SK-N-SH (cell line): ENCODE measurements around the gene TRMO. TPM values are rescaled to one million over a fixed set of nuclear protein-coding genes. Genes with fewer than 3 reads are reported as not detected.

Source experiments
- CTCF ChIA-PET: fragments of 300-600, 350-600 bp; formaldehyde crosslinking; extraction: SDS; loops from one replicate; lab custom pipeline; 2021; lab: Yijun Ruan, JAX
- POLR2A ChIA-PET: fragments of 350-600 bp; sonication (Branson Sonifier 250); formaldehyde crosslinking; extraction: SDS; loops from one replicate; lab custom pipeline; 2020; ENCODE audit warnings: antibody characterized with exemption, inconsistent platforms; lab: Yijun Ruan, JAX
- DNase-seq: peaks from one replicate; pipeline ENCODE4 v3.0.0; 2012
- H2AFZ ChIP-seq: fragments of 200-600 bp; sonication (generic); 2 replicates; pipeline ENCODE4 v1.8.1; 2016; ENCODE audit warnings: antibody characterized with exemption, mild to moderate bottlenecking, low read depth
- H3F3A ChIP-seq: fragments of 200-600 bp; sonication (generic); replicated peaks from 2 replicates; pipeline ENCODE3; 2016; ENCODE audit warnings: antibody characterized with exemption, mild to moderate bottlenecking; ENCODE audit not compliant: insufficient read depth
- H3K27ac ChIP-seq, 2 experiments: fragments of 200-500 bp in 1 of 2; fragments of 200-600 bp in 1 of 2; sonication (Bioruptor generic) in 1 of 2; sonication (generic), shearing (Covaris generic) in 1 of 2; 2 replicates each; pipeline versions ENCODE4 v1.5.1 to v1.6.1; 2014 to 2016; ENCODE audit warnings: low read depth in 2 of 2, inconsistent platforms in 1 of 2, low read length in 1 of 2, mild to moderate bottlenecking in 1 of 2, mixed read lengths in 1 of 2
- H3K27me3 ChIP-seq: fragments of 200-600 bp; sonication (generic), shearing (Covaris generic); 2 replicates; pipeline ENCODE4 v1.6.1; 2016; ENCODE audit warnings: mixed run types; ENCODE audit not compliant: insufficient read depth
- H3K36me3 ChIP-seq, 2 experiments: fragments of 200-500 bp in 1 of 2; fragments of 200-600 bp in 1 of 2; sonication (Bioruptor generic) in 1 of 2; sonication (generic) in 1 of 2; replicated peaks in 1 of 2; 2 replicates each; pipeline versions ENCODE3 to v1.5.1; 2014 to 2016; ENCODE audit warnings: low read length in 1 of 2, mild to moderate bottlenecking in 1 of 2; ENCODE audit not compliant: insufficient read depth in 2 of 2, control insufficient read depth in 1 of 2
- H3K4me1 ChIP-seq, 2 experiments: fragments of 200-500 bp in 1 of 2; fragments of 200-600 bp in 1 of 2; sonication (Bioruptor generic) in 1 of 2; sonication (generic), shearing (Covaris generic) in 1 of 2; 2 replicates each; pipeline versions ENCODE4 v1.5.1 to v1.6.1; 2014 to 2016; ENCODE audit warnings: low read depth in 1 of 2, low read length in 1 of 2, mixed run types in 1 of 2; ENCODE audit not compliant: insufficient read depth in 2 of 2, control insufficient read depth in 1 of 2
- H3K4me2 ChIP-seq: fragments of 200-600 bp; sonication (generic), shearing (Covaris generic); 2 replicates; pipeline ENCODE4 v1.6.1; 2017; ENCODE audit warnings: mixed run types
- H3K4me3 ChIP-seq, 2 experiments: fragments of 200-500 bp in 1 of 2; fragments of 200-600 bp in 1 of 2; sonication (Bioruptor generic) in 1 of 2; sonication (generic), shearing (Covaris generic) in 1 of 2; 2 replicates each; pipeline versions ENCODE4 v1.5.1 to v1.8.1; 2014 to 2016; ENCODE audit warnings: low read depth in 2 of 2, inconsistent platforms in 1 of 2, low read length in 1 of 2, mild to moderate bottlenecking in 1 of 2, mixed read lengths in 1 of 2, moderate library complexity in 1 of 2
- H3K79me2 ChIP-seq: fragments of 200-600 bp; sonication (generic); 2 replicates; pipeline ENCODE4 v1.8.1; 2017; ENCODE audit warnings: mild to moderate bottlenecking; ENCODE audit not compliant: insufficient read depth
- H3K9ac ChIP-seq: fragments of 200-600 bp; sonication (generic); 2 replicates; pipeline ENCODE4 v1.6.1; 2017; ENCODE audit warnings: mixed run types
- H3K9me2 ChIP-seq: fragments of 200-600 bp; sonication (generic); 2 replicates; pipeline ENCODE4 v1.6.1; 2017; ENCODE audit warnings: mixed run types
- H3K9me3 ChIP-seq: fragments of 200-600 bp; sonication (generic); 2 replicates; pipeline ENCODE4 v1.6.1; 2017; ENCODE audit warnings: mixed run types, mild to moderate bottlenecking, moderate library complexity
- H4K20me1 ChIP-seq: fragments of 200-600 bp; sonication (generic); 2 replicates; pipeline ENCODE4 v1.6.1; 2017; ENCODE audit warnings: mild to moderate bottlenecking, mixed run types; ENCODE audit not compliant: insufficient read depth
- ELF1 ChIP-seq: IDR thresholded peaks from 2 replicates; pipeline ENCODE4 v1.4.0; 2012
- EP300 ChIP-seq, 2 experiments: IDR thresholded peaks; 2 replicates each; pipeline versions ENCODE4 v1.4.0 to v1.6.1; 2012; ENCODE audit warnings: borderline replicate concordance in 1 of 2, low read depth in 1 of 2, low read length in 1 of 2
- GABPA ChIP-seq: IDR thresholded peaks from 2 replicates; pipeline ENCODE4 v1.4.0; 2012; ENCODE audit warnings: low read depth, mild to moderate bottlenecking
- GATA2 ChIP-seq: sonication (generic); formaldehyde crosslinking; IDR thresholded peaks from 2 replicates; pipeline ENCODE4 v1.5.0; 2020; ENCODE audit warnings: mild to moderate bottlenecking, missing genetic modification reagents
- MAX ChIP-seq: IDR thresholded peaks from 2 replicates; pipeline ENCODE4 v1.4.0; 2012; ENCODE audit warnings: low read depth
- MEF2A ChIP-seq: IDR thresholded peaks from 2 replicates; pipeline ENCODE4 v1.4.0; 2012; ENCODE audit warnings: low read depth, borderline replicate concordance
- PBX3 ChIP-seq: IDR thresholded peaks from 2 replicates; pipeline ENCODE4; 2012
- RAD21 ChIP-seq: IDR thresholded peaks from 2 replicates; pipeline ENCODE4 v1.6.1; 2012; ENCODE audit warnings: mild to moderate bottlenecking, low read length
- RFX5 ChIP-seq: IDR thresholded peaks from 2 replicates; pipeline ENCODE4 v1.6.1; 2012; ENCODE audit warnings: mild to moderate bottlenecking, improper control_type of control experiment, low read length
- RXRA ChIP-seq: IDR thresholded peaks from 2 replicates; pipeline ENCODE4 v1.4.0; 2012; ENCODE audit warnings: low read depth, mild to moderate bottlenecking, borderline replicate concordance
- SIN3A ChIP-seq: IDR thresholded peaks from 2 replicates; pipeline ENCODE4 v1.6.1; 2012; ENCODE audit warnings: low read depth, mild to moderate bottlenecking, low read length, moderate library complexity, borderline replicate concordance
- TAF1 ChIP-seq: IDR thresholded peaks from 2 replicates; pipeline ENCODE4 v1.6.1; 2012; ENCODE audit warnings: low read depth, mild to moderate bottlenecking, low read length, moderate library complexity, borderline replicate concordance
- TCF12 ChIP-seq: IDR thresholded peaks from 2 replicates; pipeline ENCODE4 v1.4.0; 2012
- YY1 ChIP-seq: IDR thresholded peaks from 2 replicates; pipeline ENCODE4 v1.4.0; 2012; ENCODE audit warnings: low read depth, mild to moderate bottlenecking
- WGBS: methylation state at CpG from one replicate; pipeline ENCODE4 v1.1.6; 2017; ENCODE audit warnings: low lambda C conversion rate; 5-methylcytosine and 5-hydroxymethylcytosine counted together
- polyA plus RNA-seq, 3 experiments: library from polyadenylated mRNA; depleted of rRNA; stranded (reverse); fragments of >200 nt; gene quantifications; 2 replicates each; pipeline ENCODE4 v1.2.3, GENCODE V29; 2012

The TRMO gene
- polyA plus RNA-seq, 1 of the 3 experiments (the other 2 are of a cell fraction) = 8.1 TPM

- TF ChIP-seq RFX5 (no peak), YY1 (no peak), TAF1 (no peak), RXRA (no peak), GATA2 (no peak), PBX3 (no peak), RAD21 (no peak), EP300 (IDR thresholded peaks at IDR 0.05; ENCODE audit: borderline replicate concordance in 1 of 2, low read depth in 1 of 2, low read length in 1 of 2) (no peak)
Measured at GRCh38 chr9:97860451-97861147, 61.7 kb downstream of the TRMO start (continued).

- no peak for TF ChIP-seq SIN3A
- no peak for TF ChIP-seq GABPA
- TF ChIP-seq ELF1 = no peak
- Histone ChIP-seq H3K27ac (no peak overlapping the region), H3K9me3 (no peaks in the 10 kb centered on the region), H3K27me3 (peaks cover 77% of the 10 kb centered on the region), H3K9ac (no peak overlapping the region), H3K9me2 (no peaks in the 10 kb centered on the region), H3K4me3 (no peak overlapping the region), H3K4me1 (no peaks in the 10 kb centered on the region), H3F3A (no peaks in the 10 kb centered on the region), H3K4me2 (no peak overlapping the region), H4K20me1 (no peaks in the 10 kb centered on the region), H2AFZ (no peak overlapping the region), H3K36me3 (no peaks in the 10 kb centered on the region), H3K79me2 (no peaks in the 10 kb centered on the region)
- WGBS = 23% methylated on average over 2 of the region's 2 CpGs
- ChIA-PET CTCF (interaction anchor here (0.7 to 1.6 kb wide), 3 partner anchors 13 to 64 kb away, joined by 3 read pairs; no protein-coding TSS in a partner anchor), POLR2A (no interaction called here)
- DNase-seq = no peak
Measured at GRCh38 chr9:97859346-97859745, 63.0 kb downstream of the TRMO start.

- ChIA-PET CTCF (interaction anchor here (1.1 to 1.6 kb wide), 2 partner anchors 12 to 65 kb away, joined by 3 read pairs; no protein-coding TSS in a partner anchor), POLR2A (no interaction called here)
- Histone ChIP-seq H3K9ac (no peak overlapping the region), H3K27me3 (peaks cover 80% of the 10 kb centered on the region), H3F3A (no peaks in the 10 kb centered on the region), H3K36me3 (no peaks in the 10 kb centered on the region), H3K27ac (no peak overlapping the region), H3K4me3 (no peak overlapping the region), H3K9me3 (no peaks in the 10 kb centered on the region), H4K20me1 (no peaks in the 10 kb centered on the region), H3K9me2 (no peaks in the 10 kb centered on the region), H3K79me2 (no peaks in the 10 kb centered on the region), H2AFZ (no peak overlapping the region), H3K4me1 (no peaks in the 10 kb centered on the region; a peak in 1 of 4 replicates), H3K4me2 (no peak overlapping the region)
- no peak for DNase-seq
- WGBS = 25% methylated on average over 1 of the region's 1 CpG
- no peak for TF ChIP-seq RFX5
- TF ChIP-seq MAX = no peak
- no peak for TF ChIP-seq TCF12
- TF ChIP-seq MEF2A = no peak
Measured at GRCh38 chr9:97858826-97859225, 63.5 kb downstream of the TRMO start.
